ENCODE measurements around the gene MFSD6.
"Not testable (repeated sequence)": the region's sequence is repeated elsewhere in the genome, so short reads cannot be mapped to it uniquely, and the experiment has no call there.

The MFSD6 gene

DNA sequence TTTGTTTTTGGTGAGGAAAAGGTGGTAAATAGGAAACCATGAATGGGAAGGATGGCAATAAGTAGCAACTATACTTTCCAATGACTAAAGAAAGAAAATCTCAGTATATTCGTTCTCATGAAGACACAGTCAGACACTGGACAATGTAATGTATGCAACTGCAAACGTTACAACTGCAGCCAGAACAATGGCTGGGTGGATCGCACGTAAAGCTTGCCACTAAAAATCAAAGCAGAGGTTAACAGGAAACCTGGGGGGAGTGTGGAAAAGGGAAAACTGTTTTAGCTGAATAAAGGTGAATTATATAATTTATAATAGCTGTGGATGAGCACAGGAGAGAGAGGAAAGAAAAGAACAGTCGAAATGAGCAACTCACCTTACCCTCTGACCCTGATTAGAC is 93.1 kb downstream of the MFSD6 start:
- Histone ChIP-seq H3K36me3 (ENCODE audit: control insufficient read depth in 2 of 2, insufficient read depth in 2 of 2, low read length in 2 of 2) (peaks cover 3 to 8% of the 10 kb centered on the region in 2 donors), H3K9me3 (ENCODE audit: control insufficient read depth in 2 of 2, low read length in 2 of 2) (no peaks in the 10 kb centered on the region), H3K4me3 (ENCODE audit: low read length in 2 of 2) (no peak overlapping the region), H3K9ac (ENCODE audit: low read length in 2 of 2) (no peak overlapping the region), H3K27ac (ENCODE audit: low read length) (no peak overlapping the region), H3K27me3 (ENCODE audit: control insufficient read depth in 1 of 2, insufficient read depth in 2 of 2, low read length in 2 of 2) (no peaks in the 10 kb centered on the region), H3K4me1 (ENCODE audit: control insufficient read depth, insufficient read depth, low read length) (no peaks in the 10 kb centered on the region)

DNA sequence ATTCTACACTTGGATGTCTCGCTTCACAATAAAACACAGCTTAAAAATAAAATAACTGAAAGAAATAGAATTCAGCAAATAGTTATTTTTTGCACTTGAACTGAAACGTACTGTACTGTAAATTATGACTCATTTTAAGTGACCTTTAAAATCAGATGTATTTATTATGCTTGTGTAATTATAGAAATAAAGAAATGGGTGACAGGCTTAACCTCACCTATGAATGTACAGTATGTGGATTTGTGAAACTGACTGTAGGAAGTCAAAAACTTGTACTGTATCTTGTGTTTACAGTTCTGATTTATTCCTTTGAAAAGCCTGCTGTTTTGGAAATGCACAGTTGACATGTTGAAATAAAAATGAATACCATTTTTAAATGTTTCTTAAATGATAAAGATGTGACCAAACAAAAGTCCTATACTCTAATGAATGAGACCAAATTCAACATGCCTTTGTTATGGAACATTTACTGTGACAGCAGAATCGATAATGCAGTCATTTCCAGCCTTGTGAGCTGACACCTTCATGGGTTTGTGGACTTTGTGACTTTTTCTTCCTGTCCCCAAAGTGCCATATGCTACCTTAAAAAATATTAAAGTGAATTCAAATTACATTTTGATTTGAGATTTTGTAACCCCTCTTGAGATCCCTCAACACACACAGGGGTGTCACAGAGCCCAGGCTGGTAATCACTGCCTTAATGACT is 93.7 kb downstream of the MFSD6 start:
- H3K4me3 ChIP-seq (ENCODE audit: low read length in 2 of 2) = no peak overlapping the region
- peaks cover 3 to 8% of the 10 kb centered on the region in 2 donors for H3K36me3 ChIP-seq (ENCODE audit: control insufficient read depth in 2 of 2, insufficient read depth in 2 of 2, low read length in 2 of 2)
- no peaks in the 10 kb centered on the region for H3K9me3 ChIP-seq (ENCODE audit: control insufficient read depth in 2 of 2, low read length in 2 of 2)
- no peak overlapping the region for H3K9ac ChIP-seq (ENCODE audit: low read length in 2 of 2)
- no peak overlapping the region for H3K27ac ChIP-seq (ENCODE audit: low read length)
- H3K27me3 ChIP-seq (ENCODE audit: control insufficient read depth in 1 of 2, insufficient read depth in 2 of 2, low read length in 2 of 2) = no peaks in the 10 kb centered on the region
- no peaks in the 10 kb centered on the region for H3K4me1 ChIP-seq (ENCODE audit: control insufficient read depth, insufficient read depth, low read length)

DNA sequence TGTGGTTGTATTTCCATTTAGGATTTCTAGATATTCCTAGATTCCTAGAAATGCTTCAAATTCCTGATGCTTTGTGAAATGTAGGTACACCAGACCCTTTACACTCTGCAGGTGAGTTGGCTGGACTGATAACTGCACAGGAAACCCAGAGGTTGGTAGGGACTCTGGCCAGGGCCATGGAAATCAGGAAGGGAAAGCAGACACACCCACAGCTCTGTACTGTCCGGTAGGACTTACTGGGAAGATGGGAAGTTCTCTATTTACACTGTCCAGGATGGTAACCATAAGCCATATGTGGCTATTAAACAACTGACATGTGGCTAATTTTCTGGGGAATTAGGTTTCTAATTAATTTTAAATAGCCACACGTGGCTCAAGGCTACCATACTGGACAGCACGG is 94.9 kb downstream of the MFSD6 start:
- Histone ChIP-seq H3K27me3 (ENCODE audit: control insufficient read depth in 1 of 2, insufficient read depth in 2 of 2, low read length in 2 of 2) (no peaks in the 10 kb centered on the region), H3K36me3 (ENCODE audit: control insufficient read depth in 2 of 2, insufficient read depth in 2 of 2, low read length in 2 of 2) (peaks cover 3 to 4% of the 10 kb centered on the region in 2 donors), H3K4me3 (ENCODE audit: low read length in 2 of 2) (no peak overlapping the region), H3K9me3 (ENCODE audit: control insufficient read depth in 2 of 2, low read length in 2 of 2) (no peaks in the 10 kb centered on the region), H3K4me1 (ENCODE audit: control insufficient read depth, insufficient read depth, low read length) (no peaks in the 10 kb centered on the region), H3K9ac (ENCODE audit: low read length in 2 of 2) (no peak overlapping the region), H3K27ac (ENCODE audit: low read length) (no peak overlapping the region)

DNA sequence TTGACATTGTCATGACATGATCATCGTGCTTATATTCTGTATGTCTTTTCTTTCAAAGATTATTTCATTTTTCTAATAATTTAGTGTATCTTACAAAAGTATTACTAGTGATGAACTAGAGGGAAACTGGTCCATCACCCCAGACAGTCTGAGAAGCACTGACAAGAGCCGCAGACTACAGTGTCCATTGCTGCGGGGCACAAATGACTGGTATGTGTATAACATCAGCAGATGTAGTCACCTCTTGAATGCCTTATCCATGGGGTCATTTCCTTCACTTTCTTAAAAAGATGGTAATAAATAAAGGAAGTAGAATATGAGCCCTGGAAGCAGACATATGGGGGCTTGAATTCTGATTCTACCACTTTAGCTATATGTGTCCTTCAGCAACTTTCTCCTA is 96.8 kb downstream of the MFSD6 start:
- no peak overlapping the region for H3K9ac ChIP-seq (ENCODE audit: low read length in 2 of 2)
- H3K36me3 ChIP-seq (ENCODE audit: control insufficient read depth in 2 of 2, insufficient read depth in 2 of 2, low read length in 2 of 2) = peaks cover 3 to 8% of the 10 kb centered on the region in 2 donors
- H3K27ac ChIP-seq (ENCODE audit: low read length) = no peak overlapping the region
- H3K9me3 ChIP-seq (ENCODE audit: control insufficient read depth in 2 of 2, low read length in 2 of 2) = no peaks in the 10 kb centered on the region
- H3K4me3 ChIP-seq (ENCODE audit: low read length in 2 of 2) = no peak overlapping the region
- no peaks in the 10 kb centered on the region for H3K4me1 ChIP-seq (ENCODE audit: control insufficient read depth, insufficient read depth, low read length)
- no peaks in the 10 kb centered on the region for H3K27me3 ChIP-seq (ENCODE audit: control insufficient read depth in 1 of 2, insufficient read depth in 2 of 2, low read length in 2 of 2)

DNA sequence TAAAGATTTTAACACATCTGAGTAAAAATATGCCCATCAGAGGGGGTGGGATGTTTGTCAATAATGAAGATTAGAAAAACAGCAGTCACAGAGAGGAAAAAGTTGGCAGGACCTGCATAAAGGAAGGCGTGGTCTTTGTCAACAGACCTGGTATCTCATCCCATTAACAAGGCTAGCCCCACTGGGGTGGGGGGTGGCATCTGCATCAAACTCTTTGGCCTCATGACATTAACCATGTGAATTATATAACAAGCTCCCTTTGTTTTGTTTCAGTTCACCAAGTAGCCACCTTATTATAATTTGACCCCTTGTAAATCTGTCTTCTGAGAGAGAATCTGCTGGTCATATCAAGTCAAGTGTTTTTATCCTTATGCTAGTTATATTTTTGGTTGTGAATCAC is 97.5 kb downstream of the MFSD6 start:
- peaks cover 3 to 4% of the 10 kb centered on the region in 2 donors for H3K36me3 ChIP-seq (ENCODE audit: control insufficient read depth in 2 of 2, insufficient read depth in 2 of 2, low read length in 2 of 2)
- no peak overlapping the region for H3K9ac ChIP-seq (ENCODE audit: low read length in 2 of 2)
- no peaks in the 10 kb centered on the region for H3K4me1 ChIP-seq (ENCODE audit: control insufficient read depth, insufficient read depth, low read length)
- H3K4me3 ChIP-seq (ENCODE audit: low read length in 2 of 2) = no peak overlapping the region
- H3K9me3 ChIP-seq (ENCODE audit: control insufficient read depth in 2 of 2, low read length in 2 of 2) = no peaks in the 10 kb centered on the region
- no peak overlapping the region for H3K27ac ChIP-seq (ENCODE audit: low read length)
- no peaks in the 10 kb centered on the region for H3K27me3 ChIP-seq (ENCODE audit: control insufficient read depth in 1 of 2, insufficient read depth in 2 of 2, low read length in 2 of 2)

DNA sequence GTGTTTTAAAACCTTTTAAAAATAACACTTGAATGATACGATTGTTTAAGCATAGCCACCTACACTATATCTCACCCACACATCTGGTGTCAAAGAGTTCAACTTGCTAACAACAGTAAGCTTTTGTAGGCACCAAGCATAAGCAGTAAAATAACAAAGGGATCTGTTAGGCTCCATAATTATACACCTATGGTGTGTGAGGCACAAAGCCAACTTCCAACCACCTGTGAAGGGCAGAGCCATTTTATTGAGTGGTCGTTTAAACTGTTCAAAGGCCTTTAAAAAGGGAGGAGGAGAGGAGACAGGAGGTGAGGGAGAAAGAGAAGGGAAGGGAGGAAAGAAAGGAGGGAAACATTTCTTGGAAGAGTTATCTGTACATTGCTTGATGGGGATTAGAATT is 98.5 kb downstream of the MFSD6 start:
- Histone ChIP-seq H3K9ac (ENCODE audit: low read length in 2 of 2) (no peak overlapping the region), H3K4me1 (ENCODE audit: control insufficient read depth, insufficient read depth, low read length) (no peaks in the 10 kb centered on the region), H3K36me3 (ENCODE audit: control insufficient read depth in 2 of 2, insufficient read depth in 2 of 2, low read length in 2 of 2) (peaks cover 3 to 4% of the 10 kb centered on the region in 2 donors), H3K9me3 (ENCODE audit: control insufficient read depth in 2 of 2, low read length in 2 of 2) (no peaks in the 10 kb centered on the region), H3K27me3 (ENCODE audit: control insufficient read depth in 1 of 2, insufficient read depth in 2 of 2, low read length in 2 of 2) (no peaks in the 10 kb centered on the region), H3K4me3 (ENCODE audit: low read length in 2 of 2) (no peak overlapping the region), H3K27ac (ENCODE audit: low read length) (no peak overlapping the region)

DNA sequence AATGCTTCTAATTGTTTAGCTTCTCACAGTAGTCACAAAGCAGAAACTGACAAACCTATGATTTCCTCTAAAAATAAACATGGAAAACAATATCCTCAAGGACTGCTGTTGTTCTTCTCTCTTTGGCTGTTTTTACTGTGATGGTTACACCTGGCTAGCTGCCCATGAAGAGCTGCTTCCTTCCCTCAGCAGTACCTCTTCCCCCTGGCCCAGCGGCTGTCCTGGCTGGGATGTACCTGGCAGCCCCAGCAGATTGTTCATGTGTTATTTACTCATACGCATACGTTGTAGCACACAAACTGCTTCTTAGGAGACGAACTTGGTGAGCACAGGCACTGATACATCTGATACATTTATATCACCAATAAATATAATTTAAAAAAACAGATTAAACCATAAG is 99.0 kb downstream of the MFSD6 start:
- H3K4me3 ChIP-seq (ENCODE audit: low read length in 2 of 2) = no peak overlapping the region
- no peaks in the 10 kb centered on the region for H3K27me3 ChIP-seq (ENCODE audit: control insufficient read depth in 1 of 2, insufficient read depth in 2 of 2, low read length in 2 of 2)
- no peak overlapping the region for H3K9ac ChIP-seq (ENCODE audit: low read length in 2 of 2)
- no peak overlapping the region for H3K27ac ChIP-seq (ENCODE audit: low read length)
- no peaks in the 10 kb centered on the region for H3K4me1 ChIP-seq (ENCODE audit: control insufficient read depth, insufficient read depth, low read length)
- H3K36me3 ChIP-seq (ENCODE audit: control insufficient read depth in 2 of 2, insufficient read depth in 2 of 2, low read length in 2 of 2) = peaks cover 3 to 4% of the 10 kb centered on the region in 2 donors
- no peaks in the 10 kb centered on the region for H3K9me3 ChIP-seq (ENCODE audit: control insufficient read depth in 2 of 2, low read length in 2 of 2)

DNA sequence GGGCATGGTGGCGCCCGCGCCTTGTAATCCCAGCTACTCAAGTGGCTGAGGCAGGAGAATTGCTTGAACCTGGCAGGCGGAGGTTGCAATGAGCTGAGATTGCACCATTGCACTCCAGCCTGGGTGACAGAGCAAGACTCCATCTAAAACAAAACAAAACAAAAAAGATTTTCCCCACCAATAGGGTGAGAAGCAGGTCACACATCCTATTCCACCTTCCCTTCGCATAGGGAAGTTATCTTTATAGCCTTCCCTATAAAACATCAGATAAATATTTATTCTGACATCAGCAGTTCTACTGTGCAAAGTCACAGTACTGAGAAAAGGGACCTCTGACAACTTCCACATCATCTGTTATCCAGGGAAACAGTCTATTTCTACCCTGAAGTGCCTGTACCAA is 101.7 kb downstream of the MFSD6 start:
- H3K4me3 ChIP-seq (ENCODE audit: low read length in 2 of 2); H3K27ac ChIP-seq (ENCODE audit: low read length); H3K36me3 ChIP-seq (ENCODE audit: control insufficient read depth in 2 of 2, insufficient read depth in 2 of 2, low read length in 2 of 2); H3K4me1 ChIP-seq (ENCODE audit: control insufficient read depth, insufficient read depth, low read length); H3K27me3 ChIP-seq (ENCODE audit: control insufficient read depth in 1 of 2, insufficient read depth in 2 of 2, low read length in 2 of 2); H3K9me3 ChIP-seq (ENCODE audit: control insufficient read depth in 2 of 2, low read length in 2 of 2); H3K9ac ChIP-seq (ENCODE audit: low read length in 2 of 2): not testable (repeated sequence)

DNA sequence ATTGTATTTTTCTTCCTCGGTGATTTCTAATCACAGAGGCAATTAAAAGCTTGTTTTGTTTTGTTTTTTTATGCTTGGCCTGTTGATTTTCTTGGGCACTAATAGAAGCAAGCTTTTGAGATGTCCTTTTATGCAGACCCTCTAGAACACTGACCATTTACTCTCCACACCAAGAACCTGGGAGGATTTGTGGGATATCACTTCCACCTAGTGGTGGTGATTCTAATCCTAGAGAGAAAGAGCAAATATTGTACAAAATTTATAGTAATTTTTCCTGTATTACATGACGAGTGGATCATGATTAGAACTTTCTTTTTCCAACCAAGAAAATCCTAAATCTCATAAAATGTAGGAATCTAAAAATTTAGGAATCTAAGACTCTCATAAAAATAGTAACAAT is 102.9 kb downstream of the MFSD6 start:
- H3K9me3 ChIP-seq (ENCODE audit: control insufficient read depth in 2 of 2, low read length in 2 of 2) = no peaks in the 10 kb centered on the region
- no peak overlapping the region for H3K27ac ChIP-seq (ENCODE audit: low read length)
- H3K4me1 ChIP-seq (ENCODE audit: control insufficient read depth, insufficient read depth, low read length) = no peaks in the 10 kb centered on the region
- H3K27me3 ChIP-seq (ENCODE audit: control insufficient read depth in 1 of 2, insufficient read depth in 2 of 2, low read length in 2 of 2) = no peaks in the 10 kb centered on the region
- no peak overlapping the region for H3K9ac ChIP-seq (ENCODE audit: low read length in 2 of 2)
- H3K36me3 ChIP-seq (ENCODE audit: control insufficient read depth in 2 of 2, insufficient read depth in 2 of 2, low read length in 2 of 2) = peaks cover 0 to 7% of the 10 kb centered on the region in 2 donors
- no peak overlapping the region for H3K4me3 ChIP-seq (ENCODE audit: low read length in 2 of 2)

DNA sequence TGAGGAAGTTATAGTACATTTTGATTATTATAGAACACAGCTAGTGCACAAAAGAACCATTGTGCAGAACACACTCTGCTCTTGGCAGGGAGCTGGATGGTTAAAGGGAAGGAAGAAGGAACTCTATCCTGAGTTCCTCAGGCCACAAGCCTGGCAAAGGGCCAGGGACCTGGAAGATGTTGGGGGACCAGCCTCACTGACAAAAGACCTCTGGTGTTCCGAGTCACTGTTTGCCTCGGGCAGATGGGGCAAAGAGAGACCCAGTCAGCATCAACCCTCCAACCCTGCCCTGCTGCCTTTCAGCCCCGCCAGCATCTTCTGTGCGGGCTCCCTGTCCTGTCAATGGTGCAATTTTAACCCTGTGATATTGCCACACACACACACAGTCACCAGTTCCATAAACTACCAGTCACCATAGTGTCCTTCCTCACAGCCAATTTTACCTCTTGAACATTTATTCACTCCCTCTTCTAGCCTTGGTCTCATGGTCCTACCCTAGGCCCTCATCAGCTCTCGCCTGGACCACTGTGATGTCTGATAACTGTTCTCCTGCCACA is 104.5 kb downstream of the MFSD6 start:
- Histone ChIP-seq H3K9ac (ENCODE audit: low read length in 2 of 2) (no peak overlapping the region), H3K36me3 (ENCODE audit: control insufficient read depth in 2 of 2, insufficient read depth in 2 of 2, low read length in 2 of 2) (peaks cover 0 to 7% of the 10 kb centered on the region in 2 donors), H3K4me3 (ENCODE audit: low read length in 2 of 2) (no peak overlapping the region), H3K27ac (ENCODE audit: low read length) (no peak overlapping the region), H3K4me1 (ENCODE audit: control insufficient read depth, insufficient read depth, low read length) (no peaks in the 10 kb centered on the region), H3K9me3 (ENCODE audit: control insufficient read depth in 2 of 2, low read length in 2 of 2) (no peaks in the 10 kb centered on the region), H3K27me3 (ENCODE audit: control insufficient read depth in 1 of 2, insufficient read depth in 2 of 2, low read length in 2 of 2) (no peaks in the 10 kb centered on the region)

DNA sequence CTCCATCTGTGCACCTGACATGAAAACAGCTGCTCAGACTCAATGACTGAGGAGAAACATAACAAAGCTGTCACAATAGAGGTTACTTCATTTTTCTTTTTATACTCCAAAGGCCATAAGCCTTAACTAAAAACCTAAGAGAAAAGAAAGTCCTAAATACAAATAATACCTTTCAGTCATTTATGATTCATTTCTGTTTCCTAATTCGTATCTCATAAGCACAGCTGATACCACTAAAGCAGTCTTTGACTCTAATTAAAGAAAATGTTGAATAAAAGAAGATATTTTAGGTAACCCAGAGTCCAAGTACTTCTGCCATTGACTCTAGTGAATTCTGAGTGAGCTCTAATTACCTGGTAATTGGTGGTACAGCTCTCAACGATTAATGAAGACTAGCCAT is 105.7 kb downstream of the MFSD6 start:
- Histone ChIP-seq H3K4me3 (ENCODE audit: low read length in 2 of 2) (no peak overlapping the region), H3K27me3 (ENCODE audit: control insufficient read depth in 1 of 2, insufficient read depth in 2 of 2, low read length in 2 of 2) (no peaks in the 10 kb centered on the region), H3K9me3 (ENCODE audit: control insufficient read depth in 2 of 2, low read length in 2 of 2) (no peaks in the 10 kb centered on the region), H3K4me1 (ENCODE audit: control insufficient read depth, insufficient read depth, low read length) (no peaks in the 10 kb centered on the region), H3K36me3 (ENCODE audit: control insufficient read depth in 2 of 2, insufficient read depth in 2 of 2, low read length in 2 of 2) (peaks cover 0 to 4% of the 10 kb centered on the region in 2 donors), H3K9ac (ENCODE audit: low read length in 2 of 2) (no peak overlapping the region), H3K27ac (ENCODE audit: low read length) (no peak overlapping the region)
